T-helper 1 cell (primary cell): ENCODE data around the gene TRIP11.
"Not testable (repeated sequence)": the region's sequence is repeated elsewhere in the genome, so short reads cannot be mapped to it uniquely, and the experiment has no call there.

Experiments used
- DNase-seq, 5 donors: peaks; one replicate each; pipeline ENCODE4 v3.0.0-alpha.2; 2012 to 2020
- total RNA-seq, 4 donors: gene quantifications; one replicate each; lab custom pipeline; 2026; lab: John Stamatoyannopoulos, UW

The TRIP11 gene
- 48.4 to 127 (median 104) reads per million in 4 donors for total RNA-seq

- peak; percentile 78 to 96 (median 87) for DNase-seq
These were observed at the start of gene TRIP11 for GRCh38 chr14:92039719-92040430. TRIP11 (minus strand) TSS chr14:92040059; CDS start chr14:92039685, 374 bp downstream.

- no peak for DNase-seq
These were observed 48.6 kb upstream of the TRIP11 start for GRCh38 chr14:92088494-92088893.

GRCh38 chr14:92074555-92074954 lies 34.7 kb upstream of the TRIP11 start:
- DNase-seq: no peak

- no peak for DNase-seq
These were observed 18.4 kb upstream of the TRIP11 start for GRCh38 chr14:92058006-92058917.

DNA sequence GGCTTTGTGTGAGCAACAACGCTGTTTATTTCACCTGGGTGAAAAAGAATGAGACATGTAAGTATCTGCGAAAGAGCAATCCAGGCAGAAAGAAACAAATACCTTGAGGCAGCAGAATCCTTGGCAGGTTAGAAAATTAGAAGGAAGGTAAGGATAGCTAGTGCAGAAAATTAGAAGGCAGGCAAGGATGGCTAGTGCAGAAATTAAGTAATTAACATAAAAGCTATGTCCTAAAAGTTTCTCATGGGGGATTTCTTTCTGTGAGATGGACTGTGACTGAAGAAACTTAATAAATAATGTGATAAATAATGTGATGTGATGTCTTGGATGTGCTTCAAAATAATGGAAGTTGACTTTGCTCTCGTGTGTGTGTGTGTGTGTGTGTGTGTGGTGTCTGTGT lies 9.9 kb upstream of the TRIP11 start:
- DNase-seq: no peak

DNA sequence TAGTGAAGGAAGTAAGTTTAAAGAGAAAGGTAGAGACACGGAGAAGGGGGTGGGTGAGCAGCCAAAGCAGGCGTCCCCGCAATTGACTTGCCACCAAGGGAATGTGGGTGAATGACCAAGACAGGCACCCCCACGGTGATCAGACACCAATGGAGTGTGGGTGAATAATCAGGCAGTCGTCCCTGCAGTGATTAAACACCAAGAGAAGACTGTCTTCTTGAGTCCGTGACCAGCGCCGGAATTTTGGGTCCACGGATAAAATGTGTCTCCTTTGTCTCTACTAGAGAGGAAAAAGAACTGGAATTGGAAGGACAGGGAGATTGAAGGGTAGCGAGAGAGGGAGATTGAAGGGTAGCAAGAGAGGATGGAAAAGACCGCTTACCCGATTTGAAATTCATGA lies 9.4 kb upstream of the TRIP11 start:
- not testable (repeated sequence) for DNase-seq

- not testable (repeated sequence) for DNase-seq
These were observed 6.0 kb upstream of the TRIP11 start for GRCh38 chr14:92045904-92046303.

DNA sequence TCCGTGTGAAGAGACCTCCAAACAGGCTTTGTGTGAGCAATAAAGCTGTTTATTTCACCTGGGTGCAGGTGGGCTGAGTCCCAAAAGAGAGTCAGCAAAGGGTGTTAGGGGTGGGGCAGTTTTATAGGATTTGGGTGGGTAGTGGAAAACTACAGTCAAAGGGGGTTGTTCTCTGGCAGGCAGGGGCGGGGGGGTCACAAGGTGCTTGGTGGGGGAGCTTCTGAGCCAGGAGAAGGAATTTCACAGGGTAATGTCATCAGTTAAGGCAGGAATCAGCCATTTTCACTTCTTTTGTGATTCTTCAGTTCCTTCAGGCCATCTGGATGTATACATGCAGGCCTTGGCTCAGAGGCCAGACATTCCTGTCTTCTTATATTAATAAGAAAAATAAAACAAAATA lies 1.9 kb upstream of the TRIP11 start:
- DNase-seq: not testable (repeated sequence)

- no peak for DNase-seq
These were observed 1.3 kb upstream of the TRIP11 start for GRCh38 chr14:92041203-92041602.

DNA sequence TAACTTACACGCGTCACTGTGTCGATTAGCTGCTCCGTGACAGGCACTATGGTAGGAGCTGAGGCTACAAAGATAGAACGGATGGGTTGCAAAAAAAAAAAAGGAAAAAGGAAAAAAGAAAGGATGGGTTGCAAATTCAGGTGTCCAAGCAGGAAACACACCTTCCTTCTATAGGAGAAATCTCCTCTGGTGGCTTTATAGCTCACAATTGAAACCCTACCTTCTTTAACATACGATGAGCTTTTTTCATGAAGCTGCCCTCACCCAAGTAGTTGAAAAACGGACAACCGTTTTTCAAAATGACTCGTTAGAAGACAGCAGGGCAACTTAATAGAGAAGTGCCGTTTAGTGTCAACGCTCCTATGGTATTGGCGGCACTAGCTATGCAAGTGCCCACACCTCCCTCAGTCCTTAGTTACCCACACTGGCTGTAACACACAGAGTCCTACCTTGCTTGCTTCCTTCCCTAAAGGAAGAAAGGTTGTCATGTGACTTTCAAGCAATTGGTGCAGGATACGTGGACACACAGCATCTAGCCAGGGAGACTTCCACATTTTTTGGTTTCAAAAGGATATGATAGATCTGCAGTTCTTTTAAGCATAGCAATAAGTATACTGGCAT lies 682 bp upstream of the TRIP11 start:
- DNase-seq: peak in 1 of 5 donors; percentile 53

DNA sequence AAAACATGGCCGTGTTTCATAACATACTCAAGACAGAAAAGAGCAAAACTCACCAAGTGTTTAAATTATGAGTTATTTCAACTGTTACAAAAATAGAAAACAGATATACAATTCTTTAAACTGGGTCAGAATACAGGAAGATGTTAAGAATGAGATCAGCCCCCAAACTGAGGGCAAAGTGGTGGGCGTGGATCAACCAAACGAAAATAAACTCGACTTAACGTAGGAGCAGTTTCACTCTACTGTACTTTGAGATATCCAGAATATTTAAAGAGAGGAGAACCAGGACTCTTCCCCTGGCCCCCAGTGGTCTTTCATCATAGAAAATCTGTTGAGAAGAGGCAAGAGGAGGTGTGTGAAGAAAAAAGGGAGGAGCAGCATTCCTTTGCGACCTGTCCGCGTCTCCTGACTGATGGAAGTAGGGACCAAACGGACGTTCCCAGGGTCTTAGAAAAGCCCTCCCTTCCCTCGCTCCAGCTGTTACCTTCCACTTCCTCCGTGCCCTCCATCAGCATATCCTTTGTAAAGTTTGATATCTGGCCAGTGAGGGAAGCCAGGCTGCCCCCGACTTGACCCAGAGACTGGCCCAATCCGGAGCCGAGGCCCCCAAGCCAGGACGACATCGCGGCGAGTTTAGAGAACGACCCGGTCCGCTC lies 668 bp downstream of the TRIP11 start:
- peak in 1 of 5 donors; percentile 5 for DNase-seq

- no peak for DNase-seq
These were observed 1.9 kb downstream of the TRIP11 start for GRCh38 chr14:92037989-92038388.

- DNase-seq: no peak
These were observed 4.0 kb downstream of the TRIP11 start for GRCh38 chr14:92035890-92036289.

DNA sequence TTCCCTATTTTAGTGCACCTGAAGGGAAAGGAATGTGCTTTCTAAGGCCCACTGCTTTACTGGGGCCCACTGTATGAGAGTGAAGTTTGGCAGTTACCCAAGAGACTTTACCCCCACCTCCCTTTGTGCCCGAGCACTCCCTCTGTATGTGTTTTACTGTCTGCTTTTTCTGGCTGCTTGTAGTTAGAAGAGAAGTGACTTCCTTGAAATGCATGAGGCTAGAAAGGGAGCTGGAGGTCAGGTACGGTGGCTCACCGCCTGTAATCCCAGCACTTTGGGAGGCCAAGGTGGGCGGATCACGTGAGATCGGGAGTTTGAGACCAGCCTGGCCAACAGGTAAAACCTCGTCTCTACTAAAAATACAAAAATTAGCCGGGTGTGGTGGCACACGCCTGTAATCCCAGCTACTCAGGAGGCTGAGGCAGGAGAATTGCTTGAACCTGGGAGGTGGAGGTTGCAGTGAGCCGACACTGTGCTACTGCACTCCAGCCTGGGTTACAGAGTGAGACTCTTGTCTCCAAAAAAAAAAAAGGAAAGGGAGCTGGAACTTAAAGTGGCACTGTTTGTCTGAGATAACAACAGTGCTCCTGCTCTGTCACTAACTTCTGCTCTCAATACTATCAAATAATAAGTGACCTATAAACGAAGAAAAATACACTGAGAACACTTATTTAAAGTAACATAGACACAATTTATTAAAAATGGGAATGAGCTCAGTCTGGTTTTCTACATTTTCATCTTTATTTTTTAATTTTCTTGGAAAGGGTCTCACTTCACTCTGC lies 5.8 kb downstream of the TRIP11 start:
- no peak for DNase-seq

GRCh38 chr14:92033433-92033832 lies 6.4 kb downstream of the TRIP11 start:
- DNase-seq: no peak

DNA sequence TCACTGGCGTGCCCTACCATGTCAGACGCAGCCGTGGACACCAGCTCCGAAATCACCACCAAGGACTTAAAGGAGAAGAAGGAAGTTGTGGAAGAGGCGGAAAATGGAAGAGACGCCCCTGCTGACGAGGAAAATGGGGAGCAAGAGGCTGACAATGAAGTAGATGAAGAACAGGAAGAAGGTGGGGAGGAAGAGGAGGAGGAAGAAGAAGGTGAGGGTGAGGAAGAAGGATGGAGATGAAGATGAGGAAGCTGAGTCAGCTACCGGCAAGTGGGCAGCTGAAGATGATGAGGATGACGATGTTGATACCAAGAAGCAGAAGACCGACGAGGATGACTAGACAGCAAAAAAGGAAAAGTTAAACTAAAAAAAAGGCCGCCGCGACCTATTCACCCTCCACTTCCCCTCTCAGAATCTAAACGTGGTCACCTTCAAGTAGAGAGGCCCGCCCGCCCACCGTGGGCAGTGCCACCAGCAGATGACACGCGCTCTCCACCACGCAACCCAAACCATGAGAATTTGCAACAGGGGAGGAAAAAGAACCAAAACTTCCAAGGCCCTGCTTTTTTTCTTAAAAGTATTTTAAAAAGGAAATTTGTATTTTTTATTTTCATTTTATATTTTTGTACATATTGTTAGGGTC lies 13.2 kb downstream of the TRIP11 start:
- DNase-seq: no peak

- no peak for DNase-seq
These were observed 17.8 kb downstream of the TRIP11 start for GRCh38 chr14:92022036-92022435.

DNA sequence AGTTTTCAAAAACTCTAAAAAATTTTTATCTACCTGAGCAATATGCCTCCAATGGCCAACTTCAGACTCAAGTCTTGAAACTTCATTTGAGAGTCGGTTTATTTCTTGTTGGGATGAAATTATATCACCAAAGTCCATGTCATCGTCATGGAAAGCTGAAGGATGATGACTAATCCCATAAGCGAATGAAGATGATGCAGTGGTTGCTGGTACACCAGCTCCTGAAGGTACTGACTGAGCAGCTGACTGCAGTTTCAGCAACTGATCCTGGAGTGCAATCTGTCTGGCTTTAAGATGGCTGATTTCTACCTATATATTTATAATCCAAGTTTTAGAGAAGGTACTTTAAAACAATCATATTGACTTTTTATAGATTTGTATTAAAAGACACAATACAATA lies 18.3 kb downstream of the TRIP11 start:
- DNase-seq: no peak

GRCh38 chr14:92014040-92014439 lies 25.8 kb downstream of the TRIP11 start:
- DNase-seq: peak in 1 of 5 donors; percentile 33

DNA sequence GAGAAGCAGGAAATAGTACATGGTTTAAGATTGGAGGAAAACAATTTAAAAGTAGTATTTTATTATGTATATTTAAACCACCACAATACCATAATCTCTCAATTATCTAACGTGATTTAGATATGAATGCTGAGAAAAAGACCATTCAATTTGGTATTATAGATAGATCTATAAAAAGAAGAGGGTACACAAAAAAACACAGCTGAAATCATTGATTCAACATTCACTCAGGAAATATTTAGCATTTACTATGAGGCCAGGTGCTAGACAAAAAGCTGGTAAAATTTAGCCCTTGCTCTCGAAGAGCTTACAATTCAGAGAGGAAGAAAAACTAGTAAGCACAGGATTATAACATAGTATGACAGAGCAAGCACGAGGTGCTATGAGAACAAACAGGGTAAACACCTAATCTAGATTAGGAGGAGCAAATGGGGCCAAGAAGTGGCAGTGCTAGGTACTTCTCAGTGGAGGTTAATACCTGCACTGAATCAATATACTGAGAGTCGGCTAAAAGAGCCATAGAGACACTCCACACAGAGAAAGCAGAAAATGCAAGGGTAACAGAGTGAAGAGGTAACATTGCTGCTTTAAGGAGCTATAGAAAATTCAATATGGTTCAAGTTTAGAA lies 27.6 kb downstream of the TRIP11 start:
- DNase-seq: no peak

DNA sequence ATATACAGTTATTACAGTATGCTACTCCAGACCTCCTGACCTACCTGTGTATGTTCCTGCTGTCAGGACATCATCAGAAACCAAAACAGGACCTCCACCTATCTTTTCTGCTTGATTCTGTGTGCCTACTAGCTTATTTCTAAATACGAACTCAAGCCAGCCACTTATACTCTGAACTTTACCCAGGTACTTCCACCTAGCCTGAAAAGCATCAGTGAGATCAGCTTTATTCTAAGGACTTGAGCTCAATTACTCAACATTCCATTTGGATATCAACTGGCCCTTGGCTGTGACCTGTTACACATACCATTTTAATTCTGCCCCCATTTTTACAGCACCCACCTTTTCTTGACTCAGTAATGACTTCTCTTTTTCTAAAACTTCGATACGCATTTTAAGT lies 29.2 kb downstream of the TRIP11 start:
- DNase-seq: no peak
